HG03135 (cell line): ENCODE measurements around the gene JAKMIP2.

Experiments used
- ATAC-seq: cut with Tn5 transposase; IDR thresholded peaks from one replicate; pipeline ENCODE4 v1.9.1; 2021; ENCODE audit warnings: mild to moderate bottlenecking, moderate library complexity; ENCODE audit not compliant: unreplicated experiment

Gene JAKMIP2

GRCh38 chr5:147789820-147790219 is 7.3 kb upstream of the JAKMIP2 start:
- no peak for ATAC-seq

- no peak for ATAC-seq
Observed at GRCh38 chr5:147788023-147788422, 5.5 kb upstream of the JAKMIP2 start.

GRCh38 chr5:147786142-147786541 is 3.6 kb upstream of the JAKMIP2 start:
- no peak for ATAC-seq

- no peak for ATAC-seq
Observed at GRCh38 chr5:147784146-147784987, 1.8 kb upstream of the JAKMIP2 start.

GRCh38 chr5:147780924-147781573 is 1.5 kb downstream of the JAKMIP2 start:
- ATAC-seq: no peak

- no peak for ATAC-seq
Observed at GRCh38 chr5:147779694-147780093, 2.8 kb downstream of the JAKMIP2 start.

- no peak for ATAC-seq
Observed at GRCh38 chr5:147776989-147777388, 5.5 kb downstream of the JAKMIP2 start.

GRCh38 chr5:147773587-147773986 is 8.9 kb downstream of the JAKMIP2 start:
- no peak for ATAC-seq

- ATAC-seq: no peak
Observed at GRCh38 chr5:147773139-147773538, 9.4 kb downstream of the JAKMIP2 start.

GRCh38 chr5:147767048-147767447 is 15.5 kb downstream of the JAKMIP2 start:
- ATAC-seq: no peak

GRCh38 chr5:147763791-147764525 is 18.6 kb downstream of the JAKMIP2 start:
- no peak for ATAC-seq

GRCh38 chr5:147760086-147760875 is 22.2 kb downstream of the JAKMIP2 start:
- ATAC-seq: no peak

GRCh38 chr5:147759441-147759840 is 23.1 kb downstream of the JAKMIP2 start:
- no peak for ATAC-seq

GRCh38 chr5:147756566-147756965 is 26.0 kb downstream of the JAKMIP2 start:
- ATAC-seq: no peak

GRCh38 chr5:147754372-147755122 is 28.0 kb downstream of the JAKMIP2 start:
- ATAC-seq: no peak

GRCh38 chr5:147753765-147754164 is 28.8 kb downstream of the JAKMIP2 start:
- no peak for ATAC-seq

- ATAC-seq: no peak
Observed at GRCh38 chr5:147752666-147753290, 29.8 kb downstream of the JAKMIP2 start.

GRCh38 chr5:147752033-147752432 is 30.5 kb downstream of the JAKMIP2 start:
- ATAC-seq: no peak

- ATAC-seq: no peak
Observed at GRCh38 chr5:147751156-147751830, 31.2 kb downstream of the JAKMIP2 start.
